ENCODE data around the gene PDE3A.

- TF ChIP-seq CTCF (IDR thresholded peaks at IDR 0.05) (no peak), POLR2A (IDR thresholded peaks at IDR 0.05) (no peak)
Observed at GRCh38 chr12:20415028-20415427, 46.7 kb downstream of the PDE3A start.
